Measurements from ENCODE around the gene IGF2BP2. TPM values are rescaled to one million over a fixed set of nuclear protein-coding genes. Genes with fewer than 3 reads are reported as not detected.

The IGF2BP2 gene
- total RNA-seq, 1 experiment from 2014 or later: 135 TPM

DNA sequence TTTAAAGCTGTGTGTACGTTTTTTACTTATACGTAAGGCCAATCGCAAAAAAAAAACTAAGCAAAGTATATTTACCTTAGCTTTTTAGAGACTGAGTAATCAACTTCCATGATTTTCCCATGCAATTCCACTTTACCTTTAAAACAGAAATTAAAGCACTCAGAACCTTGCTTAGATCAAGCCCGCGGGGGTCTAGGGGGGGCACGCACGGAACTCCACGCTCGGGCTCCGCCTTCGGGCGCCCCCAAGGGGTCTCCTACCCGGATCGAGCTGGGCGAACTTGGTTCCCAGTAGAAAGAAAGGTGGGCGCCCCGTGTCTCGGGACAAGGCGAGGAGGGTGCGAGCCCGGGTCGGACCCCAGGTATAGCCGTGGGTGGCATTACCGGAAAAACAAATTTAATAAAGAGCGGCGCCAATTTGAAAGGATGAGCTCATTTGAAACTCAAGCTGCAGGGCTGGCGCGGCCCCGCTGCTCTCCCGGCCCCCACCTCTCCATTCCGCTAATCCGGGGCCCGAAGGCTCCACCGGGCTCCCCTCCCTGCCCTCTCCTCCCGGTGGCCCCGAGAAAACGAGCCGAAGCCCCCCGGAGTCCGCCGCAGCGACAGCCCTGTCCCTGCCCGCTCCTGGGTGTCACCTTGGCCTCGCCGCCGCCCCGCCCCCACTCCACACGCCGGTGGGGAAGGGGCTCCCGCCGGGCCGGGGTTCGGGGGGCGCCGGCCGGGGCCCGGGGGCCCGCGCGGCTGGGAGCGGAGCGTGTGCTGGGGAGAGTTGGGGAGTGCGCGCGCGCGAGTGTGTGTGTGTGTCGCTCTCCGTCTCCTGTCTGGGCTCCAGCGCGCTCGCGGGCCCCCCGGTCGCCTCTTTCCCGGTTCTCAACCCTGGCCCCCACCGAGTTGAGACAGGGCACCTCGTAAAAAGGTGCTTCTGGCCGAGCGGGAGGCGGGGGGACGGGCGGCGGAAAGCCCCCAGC is 1.5 kb downstream of the IGF2BP2 start:
- ChIA-PET CTCF (interaction anchor here (1.3 kb wide), 1 partner anchor 163 kb away, joined by 3 read pairs; no protein-coding TSS in a partner anchor), RAD21 (ENCODE audit: low non-redundant PET in 1 of 2, low total read pairs in 2 of 2, uncharacterized antibody in 2 of 2, unreplicated experiment in 2 of 2) (interaction anchor here in 1 of 2 experiments (0.7 kb wide), 1 partner anchor 163 kb away, joined by 4 read pairs; no protein-coding TSS in a partner anchor), POLR2A (interaction anchor here (0.6 to 1.2 kb wide), 3 partner anchors 14 to 44 kb away, joined by 3 to 6 read pairs (median 3); no protein-coding TSS in a partner anchor)
- Histone ChIP-seq H3K9me3 (ENCODE audit: control insufficient read depth in 1 of 2, insufficient read depth in 1 of 2, low read depth in 1 of 2, low read length in 2 of 2) (no peaks in the 10 kb centered on the region), H3K79me2 (ENCODE audit: insufficient read depth, low read length) (peaks cover 64% of the 10 kb centered on the region), H4K20me1 (ENCODE audit: insufficient read depth) (peaks cover 7% of the 10 kb centered on the region), H3K4me3 (replicated peaks in 1 of 2; ENCODE audit: low read depth in 1 of 2, low read length in 2 of 2) (peak overlapping the region; percentile 65 to 78), H2AFZ (ENCODE audit: low read depth, low read length, poor library complexity, severe bottlenecking) (no peak overlapping the region), H3K27me3 (ENCODE audit: insufficient read depth, low read length) (no peaks in the 10 kb centered on the region), H3K4me2 (ENCODE audit: low read length) (peak overlapping the region; percentile 84), H3K9me2 (ENCODE audit: insufficient read depth) (no peaks in the 10 kb centered on the region), H3K27ac (ENCODE audit: low read depth, low read length) (peak overlapping the region; percentile 97), H3K4me1 (ENCODE audit: control insufficient read depth in 1 of 2, insufficient read depth in 2 of 2, low read length in 2 of 2) (peaks cover 29 to 52% of the 10 kb centered on the region in 2 experiments), H3K36me3 (ENCODE audit: control insufficient read depth in 1 of 2, insufficient read depth in 2 of 2, low read length in 2 of 2) (no peaks in the 10 kb centered on the region), H3K9ac (ENCODE audit: low read length) (peak overlapping the region; percentile 92)
- ATAC-seq (peak; percentile 12; the same call in 1 of the 2 replicates), DNase-seq (ENCODE audit: low read depth, low spot score) (no peak)
- intact Hi-C loops (cut with micrococcal nuclease): loop anchor here (5.0 kb wide), 1 partner anchor 114 kb away; the partner anchor contains the start of gene TRA2B
- BruUV-seq (replicated peaks): no TSS peak
- TF ChIP-seq ZNF274 (IDR thresholded peaks at IDR 0.05; ENCODE audit: low read depth, low read length): no peak
- TF ChIP-seq ZFX (IDR thresholded peaks at IDR 0.05): peak; percentile 34; the same call in 1 of the 2 replicates
- TF ChIP-seq FOSL1 (IDR thresholded peaks at IDR 0.05; ENCODE audit: low read depth): no peak
- peak; percentile 6 for TF ChIP-seq POLR2A (IDR thresholded peaks at IDR 0.05; ENCODE audit: borderline replicate concordance, extremely low read depth, insufficient read depth, insufficient read length)
- no peak for TF ChIP-seq ATF3 (IDR thresholded peaks at IDR 0.05)
- TF ChIP-seq, protein P1, sequence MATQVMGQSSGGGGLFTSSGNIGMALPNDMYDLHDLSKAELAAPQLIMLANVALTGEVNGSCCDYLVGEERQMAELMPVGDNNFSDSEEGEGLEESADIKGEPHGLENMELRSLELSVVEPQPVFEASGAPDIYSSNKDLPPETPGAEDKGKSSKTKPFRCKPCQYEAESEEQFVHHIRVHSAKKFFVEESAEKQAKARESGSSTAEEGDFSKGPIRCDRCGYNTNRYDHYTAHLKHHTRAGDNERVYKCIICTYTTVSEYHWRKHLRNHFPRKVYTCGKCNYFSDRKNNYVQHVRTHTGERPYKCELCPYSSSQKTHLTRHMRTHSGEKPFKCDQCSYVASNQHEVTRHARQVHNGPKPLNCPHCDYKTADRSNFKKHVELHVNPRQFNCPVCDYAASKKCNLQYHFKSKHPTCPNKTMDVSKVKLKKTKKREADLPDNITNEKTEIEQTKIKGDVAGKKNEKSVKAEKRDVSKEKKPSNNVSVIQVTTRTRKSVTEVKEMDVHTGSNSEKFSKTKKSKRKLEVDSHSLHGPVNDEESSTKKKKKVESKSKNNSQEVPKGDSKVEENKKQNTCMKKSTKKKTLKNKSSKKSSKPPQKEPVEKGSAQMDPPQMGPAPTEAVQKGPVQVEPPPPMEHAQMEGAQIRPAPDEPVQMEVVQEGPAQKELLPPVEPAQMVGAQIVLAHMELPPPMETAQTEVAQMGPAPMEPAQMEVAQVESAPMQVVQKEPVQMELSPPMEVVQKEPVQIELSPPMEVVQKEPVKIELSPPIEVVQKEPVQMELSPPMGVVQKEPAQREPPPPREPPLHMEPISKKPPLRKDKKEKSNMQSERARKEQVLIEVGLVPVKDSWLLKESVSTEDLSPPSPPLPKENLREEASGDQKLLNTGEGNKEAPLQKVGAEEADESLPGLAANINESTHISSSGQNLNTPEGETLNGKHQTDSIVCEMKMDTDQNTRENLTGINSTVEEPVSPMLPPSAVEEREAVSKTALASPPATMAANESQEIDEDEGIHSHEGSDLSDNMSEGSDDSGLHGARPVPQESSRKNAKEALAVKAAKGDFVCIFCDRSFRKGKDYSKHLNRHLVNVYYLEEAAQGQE (IDR thresholded peaks at IDR 0.05; ENCODE audit: low read depth): no peak
- TF ChIP-seq RAD21 (IDR thresholded peaks at IDR 0.05; ENCODE audit: low read depth): no peak
- TF ChIP-seq JUND (IDR thresholded peaks at IDR 0.05): peak; percentile 17; the same call in 1 of the 2 replicates
- TF ChIP-seq YY1 (IDR thresholded peaks at IDR 0.05; ENCODE audit: extremely low read depth, insufficient replicate concordance, low read depth, low read length): no peak
- peak; percentile 21; the same call in 1 of the 2 replicates for TF ChIP-seq MAX (IDR thresholded peaks at IDR 0.05)
- TF ChIP-seq EGR1 (IDR thresholded peaks at IDR 0.05; ENCODE audit: low read depth): 0 out of 2 replicates have a peak, but pooled peaks have one; percentile 25
- no peak for TF ChIP-seq CTCF (IDR thresholded peaks at IDR 0.05 in 2 of 3, conservative IDR thresholded peaks at IDR 0.05 in 1 of 3; ENCODE audit: borderline replicate concordance in 1 of 3, insufficient read depth in 1 of 3, low read depth in 2 of 3, low read length in 2 of 3)
- no peak; the same call in 1 of the 2 replicates for TF ChIP-seq SIN3A (IDR thresholded peaks at IDR 0.05; ENCODE audit: low read depth)
- TF ChIP-seq ZBTB33 (IDR thresholded peaks at IDR 0.05; ENCODE audit: extremely low read depth, insufficient replicate concordance, low read length): no peak
- no peak for TF ChIP-seq EZH2phosphoT487 (IDR thresholded peaks at IDR 0.05; ENCODE audit: borderline replicate concordance)
- no peak for TF ChIP-seq CBX3 (IDR thresholded peaks at IDR 0.05; ENCODE audit: low read depth)
- TF ChIP-seq ELF1 (IDR thresholded peaks at IDR 0.05; ENCODE audit: borderline replicate concordance, low read depth): no peak

Data from HCT116 (cell line).